HG03342 (cell line): ENCODE data around the gene FN3K.
A peak's percentile ranks its signal among the peaks of the same experiment; 100 is the strongest.

Source experiments
- ATAC-seq: cut with Tn5 transposase; IDR thresholded peaks from one replicate; pipeline ENCODE4 v1.9.1; 2021; ENCODE audit warnings: mild to moderate bottlenecking, moderate library complexity; ENCODE audit not compliant: unreplicated experiment

The FN3K gene

DNA sequence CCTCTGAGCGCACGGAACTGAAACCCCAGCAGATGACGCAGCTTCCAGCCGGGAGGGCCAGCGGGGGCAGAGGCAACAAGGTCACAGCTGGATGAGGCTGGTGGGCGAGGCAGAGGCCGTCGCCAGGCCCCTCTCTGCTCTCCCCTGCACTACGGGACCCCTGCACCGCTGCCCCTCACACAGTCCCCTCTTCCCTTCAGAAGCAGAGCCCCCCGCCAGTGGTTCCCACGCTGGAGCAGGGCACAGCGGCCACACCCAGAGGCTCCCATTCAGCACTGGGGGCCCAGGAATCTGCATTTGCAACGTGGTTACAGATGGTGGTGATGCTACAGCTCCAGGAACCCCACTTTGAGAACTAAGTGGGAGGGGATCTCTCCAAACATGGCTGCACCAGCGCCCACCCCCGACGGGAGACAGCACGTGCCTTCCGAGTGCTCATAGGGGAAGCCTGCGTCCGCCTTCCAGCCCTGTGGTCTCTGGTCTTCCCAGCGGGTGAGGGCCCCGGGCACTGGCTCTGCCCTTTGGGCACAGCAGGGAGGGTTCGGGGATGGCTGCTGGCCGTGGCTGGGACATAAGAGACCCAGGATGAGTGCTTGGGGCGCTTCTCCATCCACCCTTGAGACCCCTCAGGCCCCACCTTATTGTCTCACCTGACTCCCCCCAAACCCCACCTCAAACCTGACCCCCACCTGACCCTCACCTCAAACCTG, 32.2 kb upstream of the FN3K start:
- no peak for ATAC-seq

DNA sequence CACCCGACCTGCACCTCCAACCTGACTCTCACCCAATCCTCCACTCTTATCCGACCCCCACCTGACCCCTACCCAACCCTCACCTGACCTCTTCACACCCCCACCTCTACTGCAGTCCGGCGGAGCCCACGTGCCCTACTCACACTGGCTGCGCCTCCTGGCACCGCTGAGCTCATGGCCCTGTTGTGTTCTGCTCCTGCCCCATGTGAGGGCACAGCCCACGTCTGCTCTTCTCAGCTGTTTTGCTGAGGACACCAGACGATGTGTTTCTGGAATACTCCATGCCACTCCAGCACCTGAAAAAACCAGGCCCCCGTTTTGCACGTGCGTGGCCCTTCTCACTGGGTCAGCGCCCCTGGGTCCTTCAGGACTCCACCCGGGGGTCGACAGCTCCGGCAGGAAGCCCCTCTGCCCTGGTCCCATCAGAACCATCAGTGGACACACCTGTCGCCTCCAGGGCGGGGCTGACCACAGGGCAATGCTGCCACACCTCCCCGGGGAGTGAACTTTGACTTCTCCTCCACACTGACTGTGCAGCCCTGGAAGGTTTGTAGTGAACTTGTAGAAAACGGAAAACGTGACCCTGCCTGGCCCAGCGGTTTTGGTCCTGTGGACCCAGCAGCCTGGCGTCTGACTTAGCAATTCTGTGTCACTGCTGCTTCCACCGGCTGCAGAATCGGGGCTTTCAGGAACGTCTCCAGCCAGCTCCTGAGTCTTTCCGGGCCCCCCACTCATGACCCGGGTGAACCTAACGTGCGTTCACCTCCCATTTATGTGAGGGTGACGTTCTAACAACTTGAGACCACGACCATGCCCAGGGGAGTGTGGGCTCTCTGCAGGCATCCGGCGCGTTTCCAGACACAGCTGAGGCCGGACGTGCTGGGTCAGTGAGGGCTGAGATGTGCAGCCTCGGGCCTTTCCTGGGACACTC, 31.2 kb upstream of the FN3K start:
- ATAC-seq: no peak

DNA sequence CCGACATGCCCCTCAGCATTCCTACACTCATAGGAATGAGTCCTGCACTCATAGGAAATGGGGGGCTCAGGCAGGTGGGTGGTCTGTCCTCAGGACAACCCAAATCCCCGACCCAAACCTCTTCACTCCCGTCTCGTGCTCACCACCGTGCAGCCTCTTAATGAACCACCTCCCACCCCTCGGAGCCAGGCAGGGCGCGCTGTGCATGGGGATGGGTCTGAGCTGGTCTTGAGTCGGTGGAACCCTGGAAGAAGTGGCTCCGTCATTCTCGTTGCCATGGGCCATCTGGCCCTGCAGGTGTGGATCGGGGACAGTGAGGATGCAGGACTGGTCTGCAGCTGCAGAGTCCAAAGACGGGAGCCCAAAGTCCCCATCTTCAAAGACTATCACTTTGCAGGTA, 30.5 kb upstream of the FN3K start:
- ATAC-seq: no peak

DNA sequence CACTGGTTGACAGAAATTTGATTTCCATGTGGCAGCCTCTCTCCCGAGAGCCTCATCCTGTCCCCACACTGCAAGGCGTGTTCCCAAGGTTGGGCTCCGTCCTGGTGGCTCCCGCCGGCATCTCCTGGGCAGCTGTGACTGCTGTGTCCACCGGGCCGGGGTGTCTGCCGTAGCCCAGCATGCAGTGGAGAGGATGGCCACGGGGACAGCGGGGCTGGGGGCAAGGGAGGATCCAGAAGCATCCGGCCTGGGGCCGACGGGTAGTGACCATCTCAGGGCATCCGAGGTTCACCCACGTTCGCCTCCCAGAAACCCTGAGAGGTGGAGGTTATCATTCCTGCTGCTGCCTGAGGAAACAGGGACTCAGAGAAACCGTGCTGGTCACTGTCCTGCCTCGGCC, 29.7 kb upstream of the FN3K start:
- no peak for ATAC-seq

DNA sequence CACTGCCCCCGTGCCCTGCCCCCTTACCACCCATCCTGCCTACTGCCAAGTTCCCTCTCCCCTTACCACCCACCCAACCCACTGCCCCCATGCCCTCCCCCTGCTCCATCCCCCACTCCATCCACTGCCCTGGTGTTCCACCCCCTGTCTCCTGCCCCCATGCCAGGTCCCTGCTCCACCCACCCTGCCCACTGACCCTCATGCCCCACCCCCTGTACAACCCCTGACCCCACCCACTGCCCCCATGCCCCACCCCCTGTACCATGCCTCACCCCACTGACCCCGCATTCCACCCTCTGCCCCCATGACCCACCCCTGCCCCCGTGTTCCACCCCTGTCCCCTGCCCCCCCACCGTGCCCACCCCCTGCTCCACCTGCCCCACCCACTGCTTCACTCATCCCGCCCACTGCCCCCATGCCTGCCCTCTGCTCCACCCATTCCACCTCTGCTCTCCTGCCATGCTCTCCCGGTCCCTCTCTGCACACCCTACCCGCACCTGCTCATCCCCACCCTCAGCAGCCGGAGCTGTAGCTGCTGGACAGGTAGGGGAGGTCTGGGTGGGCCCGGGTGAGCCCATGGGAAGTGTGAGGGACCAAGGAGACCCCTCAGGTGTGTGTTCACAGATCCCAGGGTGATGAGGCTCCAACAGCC, 26.3 kb upstream of the FN3K start:
- ATAC-seq: no peak

DNA sequence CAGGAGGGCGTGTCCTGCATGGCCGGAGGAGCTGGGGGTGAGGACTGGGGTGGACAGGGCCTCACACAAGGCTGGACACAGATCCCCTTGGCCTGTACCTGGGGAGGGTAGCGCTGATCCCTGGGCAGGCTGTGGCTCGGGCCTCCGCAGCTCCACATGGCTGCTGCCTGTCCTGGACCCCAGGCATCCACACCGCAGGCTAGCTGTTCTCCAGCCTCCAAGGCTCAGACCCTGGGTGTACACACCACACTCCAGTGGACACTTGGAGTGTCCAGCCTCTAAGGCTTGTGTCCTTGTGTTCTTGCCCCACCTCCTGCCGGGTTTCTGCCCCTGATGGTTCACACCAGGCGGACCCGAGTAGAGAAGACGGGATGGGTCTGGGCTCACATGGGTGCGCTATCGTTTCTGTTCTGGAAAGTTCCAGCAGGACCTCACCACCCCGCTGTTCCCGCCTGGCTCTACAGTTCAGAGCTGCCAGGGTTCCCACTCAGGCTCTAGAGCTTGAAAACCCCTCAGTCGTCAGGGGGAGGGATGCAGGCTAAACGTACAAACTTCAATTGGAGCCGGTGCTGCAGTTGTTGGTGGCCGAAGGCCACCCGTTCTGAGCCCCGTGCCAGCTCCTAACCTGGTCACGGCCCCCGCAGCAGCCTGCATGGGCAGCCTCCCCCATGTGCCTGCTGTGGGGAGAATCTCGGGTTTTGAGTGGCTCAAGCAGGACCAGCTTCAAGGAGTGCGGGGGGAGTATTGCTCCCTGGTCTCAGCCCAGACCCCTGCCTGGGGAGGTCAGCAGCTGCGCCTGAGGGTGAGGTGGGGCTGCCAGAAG, 25.5 kb upstream of the FN3K start:
- no peak for ATAC-seq

DNA sequence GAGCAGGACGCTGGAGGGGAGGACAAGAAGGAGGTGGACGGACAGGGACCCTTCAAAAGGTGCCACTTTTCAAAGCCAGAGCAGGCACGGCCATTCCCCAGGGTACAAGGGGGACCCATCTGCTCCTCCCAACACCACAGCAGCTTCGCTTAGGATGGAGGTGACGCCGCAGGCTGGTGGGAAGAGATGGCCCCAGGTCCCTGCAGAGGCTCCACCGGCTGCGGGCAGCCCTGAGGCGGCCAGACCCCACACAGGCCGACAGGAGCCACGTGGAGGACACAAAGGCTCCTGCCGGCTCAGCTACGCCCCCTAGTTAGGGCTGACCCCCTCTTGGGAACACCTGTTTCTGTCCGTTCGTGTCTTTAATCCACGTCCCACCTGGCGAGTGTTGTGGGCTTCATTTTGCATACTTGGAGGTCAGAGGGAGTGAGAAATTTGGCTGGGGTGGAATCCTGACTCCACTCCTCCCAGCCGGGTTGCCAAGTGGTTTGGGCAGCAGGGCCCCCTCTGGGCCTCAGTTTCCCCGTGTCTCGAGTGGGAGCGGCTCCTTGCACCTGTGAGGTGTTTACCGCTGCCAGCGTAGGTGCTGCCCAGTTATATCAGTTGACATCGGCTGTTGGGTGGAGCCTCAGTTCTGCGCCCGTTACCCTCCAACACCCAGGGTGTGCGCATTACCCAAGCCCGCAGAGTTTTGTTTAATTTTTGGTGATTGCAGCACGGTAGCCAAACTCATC, 24.7 kb upstream of the FN3K start:
- ATAC-seq: no peak

DNA sequence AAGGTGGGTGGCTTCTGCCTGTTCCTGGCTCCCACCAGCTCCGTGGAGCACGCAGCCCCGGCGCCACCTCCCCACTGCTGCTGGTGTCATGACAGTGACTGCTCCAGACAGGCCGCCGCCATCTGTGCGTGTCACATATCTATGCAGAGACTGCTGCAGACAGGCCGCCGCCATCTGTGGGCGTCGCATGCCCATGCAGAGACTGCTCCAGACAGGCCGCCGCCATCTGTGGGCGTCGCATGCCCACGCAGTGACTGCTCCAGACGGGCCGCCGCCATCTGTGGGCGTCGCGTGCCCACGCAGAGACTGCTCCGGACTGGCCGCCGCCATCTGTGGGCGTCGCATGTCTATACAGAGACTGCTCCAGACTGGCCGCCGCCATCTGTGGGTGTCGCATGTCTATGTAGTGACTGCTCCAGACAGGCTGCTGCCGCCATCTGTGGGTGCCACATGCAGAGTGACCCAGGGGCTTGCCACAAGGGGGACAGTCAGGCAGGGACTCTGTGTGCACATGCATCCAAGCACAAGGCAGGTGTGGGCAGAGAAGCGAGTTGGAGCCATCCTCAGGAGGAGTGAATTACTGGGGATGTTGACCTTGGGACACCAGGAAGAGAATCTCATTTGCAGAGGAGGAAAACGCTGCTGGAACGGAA, 22.2 kb upstream of the FN3K start:
- ATAC-seq: no peak

DNA sequence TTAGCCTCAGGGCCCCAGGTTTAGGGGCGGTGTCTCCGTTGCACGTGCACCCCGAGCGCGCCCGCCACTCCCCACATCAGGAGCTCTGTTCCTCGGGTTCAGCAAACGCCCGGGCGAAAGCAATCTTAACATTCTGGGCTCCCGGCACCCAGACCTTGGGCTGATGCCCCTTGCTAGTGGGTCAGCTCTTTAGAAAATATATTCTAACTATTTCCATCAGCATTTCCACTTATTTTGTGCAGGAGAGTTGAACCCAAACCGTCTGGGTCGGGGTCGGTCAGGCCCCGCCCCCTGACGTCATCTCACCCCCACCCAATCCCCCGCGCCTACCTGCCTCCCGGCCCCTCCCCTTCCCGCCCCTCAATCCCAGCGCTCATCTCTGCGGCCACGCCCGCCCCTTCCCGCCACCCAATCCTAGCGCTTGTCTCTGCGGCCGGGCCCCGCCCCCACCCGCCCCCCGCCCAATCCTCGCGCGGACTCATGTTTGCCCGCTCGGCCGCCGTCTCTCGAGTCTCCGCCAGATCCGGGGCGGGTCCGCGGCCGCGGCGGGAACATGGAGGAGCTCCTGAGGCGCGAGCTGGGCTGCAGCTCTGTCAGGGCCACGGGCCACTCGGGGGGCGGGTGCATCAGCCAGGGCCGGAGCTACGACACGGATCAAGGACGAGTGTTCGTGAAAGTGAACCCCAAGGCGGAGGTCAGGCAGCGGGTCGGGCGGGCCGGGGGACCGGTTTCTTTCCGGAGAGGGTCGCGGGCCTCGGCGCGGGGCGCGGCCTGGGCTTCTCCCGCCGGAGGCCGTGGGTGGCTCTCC, 19.0 kb upstream of the FN3K start, which contains the start of gene FN3KRP:
FN3KRP (plus strand) TSS at position 504 of the 808 bp plus-strand sequence; CDS start at position 554, 50 bp downstream.
- peak; percentile 67 for ATAC-seq

DNA sequence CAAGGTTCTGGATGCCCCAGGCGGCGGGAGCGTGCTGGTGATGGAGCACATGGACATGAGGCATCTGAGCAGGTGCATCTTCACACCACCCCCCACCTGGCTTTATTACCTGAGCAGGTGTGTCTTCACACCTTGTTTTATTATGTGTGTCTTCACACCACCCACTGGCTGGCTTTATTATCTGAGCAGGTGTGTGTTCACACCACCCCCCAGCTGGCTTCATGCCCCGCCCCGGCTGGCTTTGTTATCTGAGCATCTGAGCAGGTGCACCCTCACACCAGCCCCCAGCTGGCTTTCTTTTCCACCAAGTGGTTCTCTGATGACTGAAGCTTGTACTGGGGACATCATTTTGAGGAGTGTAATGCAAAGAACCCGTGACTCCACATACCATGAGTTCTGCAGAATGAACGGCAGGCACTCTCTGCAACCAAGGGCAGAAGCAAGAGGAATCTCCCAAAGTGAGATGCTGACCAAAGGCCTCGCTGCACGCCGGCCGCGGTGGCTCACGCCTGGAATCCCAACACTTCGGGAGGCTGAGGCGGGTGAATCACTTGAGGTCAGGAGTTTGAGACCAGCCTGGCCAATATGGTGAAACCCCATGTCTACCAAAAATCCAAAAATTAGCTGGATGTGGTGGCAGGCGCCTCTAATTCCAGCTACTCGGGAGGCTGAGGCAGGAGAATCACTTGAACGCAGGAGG, 16.3 kb upstream of the FN3K start:
- ATAC-seq: no peak

DNA sequence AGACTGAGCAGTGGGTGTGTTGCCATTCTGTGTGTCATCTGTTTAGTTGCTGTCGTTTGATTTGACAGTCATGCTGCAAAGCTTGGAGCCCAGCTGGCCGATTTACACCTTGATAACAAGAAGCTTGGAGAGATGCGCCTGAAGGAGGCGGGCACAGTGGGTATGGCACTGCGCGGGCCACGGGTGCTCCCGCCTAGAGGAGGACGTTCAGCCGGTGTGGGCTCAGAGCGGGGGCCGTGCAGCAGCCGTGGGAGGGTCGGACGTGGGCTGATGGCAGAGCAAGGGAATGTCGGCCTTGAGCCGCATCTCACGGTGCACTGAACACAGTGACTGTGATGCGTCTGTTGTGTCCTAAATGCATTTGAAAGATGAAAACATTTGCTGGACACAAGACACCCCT, 15.2 kb upstream of the FN3K start:
- ATAC-seq: no peak

DNA sequence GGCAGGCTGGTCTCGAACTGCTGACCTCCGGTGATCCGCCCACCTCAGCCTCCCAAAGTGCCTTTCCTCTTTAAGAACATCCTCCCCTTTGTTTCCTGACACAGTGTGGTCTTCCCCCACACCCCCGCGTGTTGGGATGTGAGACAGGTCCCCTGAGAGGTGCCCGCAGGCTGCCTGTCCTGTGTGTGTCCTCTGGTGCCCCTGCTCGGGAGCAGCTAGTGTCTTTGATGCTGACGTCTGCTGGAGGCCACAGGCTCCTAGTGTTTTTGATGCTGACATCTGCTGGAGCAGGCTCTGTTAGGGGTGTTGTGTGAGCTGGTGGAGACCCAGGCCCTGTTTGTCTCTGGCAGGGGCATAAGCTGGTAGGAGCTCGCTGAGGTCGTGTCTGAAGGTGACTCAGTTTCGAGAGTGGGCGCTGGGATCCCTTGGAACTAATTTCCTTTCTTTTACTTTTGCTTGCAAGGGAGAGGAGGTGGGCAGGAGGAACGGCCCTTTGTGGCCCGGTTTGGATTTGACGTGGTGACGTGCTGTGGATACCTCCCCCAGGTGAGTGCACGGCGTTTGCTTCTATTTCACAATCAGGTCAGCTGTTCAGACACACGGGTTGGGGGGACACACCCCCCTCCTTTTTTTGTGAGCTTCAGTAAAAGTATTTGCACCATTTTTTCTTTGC, 12.9 kb upstream of the FN3K start:
- ATAC-seq: no peak

DNA sequence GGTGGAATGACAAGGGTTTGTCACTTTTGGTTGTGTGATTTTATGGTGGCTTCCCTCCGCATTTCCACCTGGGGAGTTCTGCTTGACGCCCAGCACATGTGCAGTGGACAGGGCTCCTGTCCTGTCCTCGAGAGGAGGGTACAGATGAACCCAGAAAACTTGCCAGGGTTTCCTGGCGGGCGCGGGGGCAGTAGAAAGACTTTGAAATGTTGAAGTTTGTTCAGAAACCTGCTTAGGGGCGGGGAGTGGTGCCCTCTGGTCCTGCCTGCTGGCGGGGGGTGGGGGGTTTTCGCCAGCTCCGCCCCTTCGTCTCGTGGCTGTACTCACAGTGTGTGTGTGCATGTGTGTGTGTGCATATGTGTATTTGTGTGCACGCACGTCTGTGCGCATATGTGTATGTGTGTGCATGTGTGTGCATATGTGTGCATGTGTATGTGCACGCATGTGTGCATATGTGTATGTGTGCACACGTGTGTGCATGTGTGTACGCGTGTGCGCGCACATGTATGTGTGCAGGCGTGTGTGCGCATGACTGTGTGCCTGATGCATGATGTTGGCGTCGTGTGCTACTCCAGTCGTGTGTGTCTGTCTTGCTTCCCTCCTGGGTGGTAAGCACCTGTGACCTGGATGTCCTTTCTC, 12.1 kb upstream of the FN3K start:
- ATAC-seq: no peak

DNA sequence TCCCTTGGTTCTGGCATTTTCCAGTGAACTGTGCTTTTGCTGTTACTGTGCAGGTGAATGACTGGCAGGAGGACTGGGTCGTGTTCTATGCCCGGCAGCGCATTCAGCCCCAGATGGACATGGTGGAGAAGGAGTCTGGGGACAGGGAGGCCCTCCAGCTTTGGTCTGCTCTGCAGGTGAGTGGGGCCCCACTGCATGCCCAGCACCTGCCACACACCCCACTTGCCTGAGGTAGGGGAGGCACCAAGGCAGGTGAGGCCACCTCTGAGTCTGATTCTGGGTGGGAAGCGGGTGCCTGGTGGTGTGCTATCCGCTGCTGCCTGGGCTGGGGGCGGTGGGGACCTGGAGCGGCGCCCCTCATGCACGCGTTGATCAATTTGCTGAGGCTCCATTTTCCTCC, 9.0 kb upstream of the FN3K start:
- ATAC-seq: no peak

DNA sequence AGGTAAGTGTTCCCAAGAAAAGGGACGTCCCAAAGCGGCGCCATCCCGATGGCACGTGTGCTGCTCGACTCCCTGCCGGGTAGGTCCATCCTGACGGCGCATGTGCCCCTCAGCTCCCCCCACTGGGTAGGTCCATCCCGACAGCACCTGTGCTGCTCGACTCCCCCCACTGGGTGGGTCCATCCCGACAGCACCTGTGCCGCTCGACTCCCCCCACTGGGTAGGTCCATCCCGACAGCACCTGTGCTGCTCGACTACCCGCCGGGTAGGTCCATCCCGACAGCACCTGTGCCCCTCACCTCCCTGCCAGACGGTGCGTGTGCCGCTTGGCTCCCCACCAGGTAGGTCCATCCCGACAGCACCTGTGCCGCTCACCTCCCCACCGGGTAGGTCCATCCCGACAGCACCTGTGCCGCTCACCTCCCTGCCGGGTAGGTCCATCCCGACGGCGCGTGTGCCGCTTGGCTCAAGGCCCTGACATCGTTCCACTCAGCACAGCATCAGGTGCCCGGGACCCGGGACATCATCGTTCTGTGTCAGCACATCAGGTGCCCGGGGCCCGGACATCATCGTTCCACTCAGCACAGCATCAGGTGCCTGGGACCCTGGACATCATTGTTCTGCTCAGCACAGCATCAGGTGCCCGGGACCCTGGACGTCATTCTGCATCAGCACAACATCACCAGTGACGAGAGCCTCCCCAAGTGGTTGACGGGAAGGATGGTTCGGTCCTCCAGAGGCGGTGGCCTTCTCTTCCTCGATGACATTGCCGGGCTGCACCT, 5.7 kb upstream of the FN3K start:
- no peak for ATAC-seq

DNA sequence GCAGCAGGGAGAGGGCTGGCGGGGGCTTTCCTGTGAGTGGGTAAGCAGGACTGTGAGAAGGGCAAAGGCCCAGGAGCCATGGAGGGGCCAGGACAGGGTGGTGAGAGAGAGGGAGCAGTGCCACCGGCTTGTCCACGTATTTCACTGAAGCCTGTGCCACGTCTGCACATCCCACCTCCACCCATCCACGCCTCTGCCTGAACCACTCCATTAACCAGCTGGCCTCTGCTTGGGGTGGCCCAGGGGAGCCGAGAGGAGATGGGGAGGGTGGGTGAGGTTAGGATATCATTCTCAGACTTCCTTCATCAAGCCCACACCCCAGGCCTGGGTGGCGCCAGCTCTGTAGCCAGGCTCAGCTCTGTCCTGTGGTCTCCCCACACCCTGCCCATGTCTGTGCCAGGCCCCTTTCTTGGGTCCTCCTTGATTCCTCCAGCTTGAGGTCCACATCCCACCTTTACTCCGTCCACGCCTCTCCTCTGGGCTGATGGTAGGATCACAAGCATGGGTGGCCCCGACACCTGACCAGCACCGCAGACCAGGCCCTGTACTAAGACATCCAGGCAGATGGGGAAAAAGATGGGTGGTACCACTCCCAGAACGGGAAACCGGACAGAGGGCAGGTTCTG, 3.2 kb upstream of the FN3K start:
- ATAC-seq: no peak
